ENCODE results near the gene C1orf56. TPM values are rescaled to one million over a fixed set of nuclear protein-coding genes. Genes with fewer than 3 reads are reported as not detected.

Gene C1orf56
- 1 to 10 TPM in 1 of 2 donors, under 1 TPM in 1; 0.91 to 1.0 TPM for total RNA-seq

- Mint-ChIP-seq H3K27ac (peak within 1 kb of the TSS; percentile 80 to 88), H3K36me3 (no peaks in the 10 kb centered on the region), H3K9me3 (no peaks in the 10 kb centered on the region)
- DNase-seq (ENCODE audit: low spot score in 2 of 2) (peak in 1 of 2 donors; percentile 56), ATAC-seq (peak; percentile 68 to 69)
Measured at GRCh38 chr1:151047591-151047924, at the start of gene C1orf56. C1orf56 (plus strand) TSS chr1:151047751; CDS start chr1:151047848, 97 bp downstream.

GRCh38 chr1:150997949-150998348, 49.6 kb upstream of the C1orf56 start:
- Mint-ChIP-seq H3K36me3 (peaks cover 6 to 8% of the 10 kb centered on the region in 2 donors), H3K9me3 (no peaks in the 10 kb centered on the region), H3K27ac (no peak overlapping the region)
- no peak for ATAC-seq
- no peak for DNase-seq (ENCODE audit: low spot score in 2 of 2)

GRCh38 chr1:150999051-150999674, 48.4 kb upstream of the C1orf56 start:
- Mint-ChIP-seq H3K27ac (peak overlapping the region in 1 of 2 donors; percentile 60), H3K9me3 (no peaks in the 10 kb centered on the region), H3K36me3 (peaks cover 6 to 8% of the 10 kb centered on the region in 2 donors)
- peak; percentile 58 to 76 for ATAC-seq
- DNase-seq (ENCODE audit: low spot score in 2 of 2) = no peak

GRCh38 chr1:150999926-151000325, 47.6 kb upstream of the C1orf56 start:
- ATAC-seq (no peak), DNase-seq (ENCODE audit: low spot score in 2 of 2) (no peak)
- no peaks in the 10 kb centered on the region for H3K9me3 Mint-ChIP-seq
- H3K36me3 Mint-ChIP-seq = peaks cover 6 to 8% of the 10 kb centered on the region in 2 donors
- no peak overlapping the region for H3K27ac Mint-ChIP-seq

GRCh38 chr1:151000408-151000807, 47.1 kb upstream of the C1orf56 start:
- Mint-ChIP-seq H3K36me3 (peaks cover 6 to 10% of the 10 kb centered on the region in 2 donors), H3K27ac (peak overlapping the region in 1 of 2 donors; percentile 65), H3K9me3 (no peaks in the 10 kb centered on the region)
- ATAC-seq = no peak
- DNase-seq (ENCODE audit: low spot score in 2 of 2) = no peak

GRCh38 chr1:151001602-151002001, 45.9 kb upstream of the C1orf56 start:
- Mint-ChIP-seq H3K27ac (peak overlapping the region in 1 of 2 donors; percentile 93), H3K36me3 (peaks cover 12 to 22% of the 10 kb centered on the region in 2 donors), H3K9me3 (no peaks in the 10 kb centered on the region)
- ATAC-seq = no peak
- no peak for DNase-seq (ENCODE audit: low spot score in 2 of 2)

- DNase-seq (ENCODE audit: low spot score in 2 of 2) = no peak
- Mint-ChIP-seq H3K9me3 (no peaks in the 10 kb centered on the region), H3K36me3 (peaks cover 12 to 25% of the 10 kb centered on the region in 2 donors), H3K27ac (peak overlapping the region; percentile 6 to 97)
- no peak for ATAC-seq
Measured at GRCh38 chr1:151002051-151002450, 45.5 kb upstream of the C1orf56 start.

GRCh38 chr1:151002611-151003010, 44.9 kb upstream of the C1orf56 start:
- no peak for DNase-seq (ENCODE audit: low spot score in 2 of 2)
- Mint-ChIP-seq H3K36me3 (peaks cover 12 to 25% of the 10 kb centered on the region in 2 donors), H3K27ac (peak overlapping the region; percentile 88 to 97), H3K9me3 (no peaks in the 10 kb centered on the region)
- ATAC-seq = no peak

- no peak for DNase-seq (ENCODE audit: low spot score in 2 of 2)
- Mint-ChIP-seq H3K36me3 (peaks cover 12 to 25% of the 10 kb centered on the region in 2 donors), H3K9me3 (no peaks in the 10 kb centered on the region)
Measured at GRCh38 chr1:151003180-151003579, 44.4 kb upstream of the C1orf56 start.

GRCh38 chr1:151005729-151006319, 41.7 kb upstream of the C1orf56 start:
- DNase-seq (ENCODE audit: low spot score in 2 of 2) = no peak
- H3K36me3 Mint-ChIP-seq = peaks cover 16 to 30% of the 10 kb centered on the region in 2 donors
- H3K27ac Mint-ChIP-seq = peak overlapping the region; percentile 97 to 99
- peak in 1 of 2 donors; percentile 1 for ATAC-seq
- no peaks in the 10 kb centered on the region for H3K9me3 Mint-ChIP-seq

More at GRCh38 chr1:151003180-151003579, 44.4 kb upstream of the C1orf56 start:
- peak overlapping the region; percentile 88 to 97 for H3K27ac Mint-ChIP-seq
- no peak for ATAC-seq

GRCh38 chr1:151006327-151007052, 41.1 kb upstream of the C1orf56 start, which contains the start of gene MINDY1:
MINDY1 (minus strand) TSS chr1:151006902; CDS start chr1:151002617, 4,285 bp downstream.
- peaks cover 16 to 29% of the 10 kb centered on the region in 2 donors for H3K36me3 Mint-ChIP-seq
- no peaks in the 10 kb centered on the region for H3K9me3 Mint-ChIP-seq
- H3K27ac Mint-ChIP-seq = peak within 1 kb of the TSS; percentile 97 to 99
- peak; percentile 44 to 62 for DNase-seq (ENCODE audit: low spot score in 2 of 2)
- ATAC-seq = peak; percentile 41 to 43

GRCh38 chr1:151007853-151008243, 39.7 kb upstream of the C1orf56 start:
- H3K27ac Mint-ChIP-seq = peak overlapping the region; percentile 97 to 99
- H3K9me3 Mint-ChIP-seq = no peaks in the 10 kb centered on the region
- peaks cover 10 to 21% of the 10 kb centered on the region in 2 donors for H3K36me3 Mint-ChIP-seq
- ATAC-seq = no peak
- DNase-seq (ENCODE audit: low spot score in 2 of 2) = no peak

GRCh38 chr1:151008244-151009205, 39.0 kb upstream of the C1orf56 start, which contains the start of gene PRUNE1:
PRUNE1 (plus strand) TSS chr1:151008449; CDS start chr1:151008633, 184 bp downstream.
- Mint-ChIP-seq H3K27ac (peak within 1 kb of the TSS; percentile 97 to 99), H3K9me3 (no peaks in the 10 kb centered on the region), H3K36me3 (peaks cover 10 to 21% of the 10 kb centered on the region in 2 donors)
- peak; percentile 93 to 97 for DNase-seq (ENCODE audit: low spot score in 2 of 2)
- peak; percentile 80 to 90 for ATAC-seq

GRCh38 chr1:151009206-151009587, 38.4 kb upstream of the C1orf56 start:
- no peaks in the 10 kb centered on the region for H3K9me3 Mint-ChIP-seq
- DNase-seq (ENCODE audit: low spot score in 2 of 2) (no peak), ATAC-seq (peak in 1 of 2 donors; percentile 16)
- peaks cover 10 to 21% of the 10 kb centered on the region in 2 donors for H3K36me3 Mint-ChIP-seq
- peak overlapping the region; percentile 97 for H3K27ac Mint-ChIP-seq

- Mint-ChIP-seq H3K27ac (peak overlapping the region; percentile 97), H3K9me3 (no peaks in the 10 kb centered on the region)
Measured at GRCh38 chr1:151009674-151010345, 37.7 kb upstream of the C1orf56 start.

More at GRCh38 chr1:151009674-151010345, 37.7 kb upstream of the C1orf56 start:
- ATAC-seq (no peak), DNase-seq (ENCODE audit: low spot score in 2 of 2) (no peak)
- H3K36me3 Mint-ChIP-seq = peaks cover 10 to 21% of the 10 kb centered on the region in 2 donors

Measured in activated naive CD4-positive, alpha-beta T cell treated with anti-CD3 and anti-CD28 coated beads, Interleukin-2, amount 50 U/mL, for 72 hours (primary cell).